GM21529 (cell line): Measurements from ENCODE around the gene PTPN3.
"Not testable (repeated sequence)": the region's sequence is repeated elsewhere in the genome, so short reads cannot be mapped to it uniquely, and the experiment has no call there.

ENCODE experiments used
- ATAC-seq: cut with Tn5 transposase; IDR thresholded peaks from one replicate; pipeline ENCODE4 v1.9.1; 2021; ENCODE audit not compliant: unreplicated experiment

PTPN3 gene

DNA sequence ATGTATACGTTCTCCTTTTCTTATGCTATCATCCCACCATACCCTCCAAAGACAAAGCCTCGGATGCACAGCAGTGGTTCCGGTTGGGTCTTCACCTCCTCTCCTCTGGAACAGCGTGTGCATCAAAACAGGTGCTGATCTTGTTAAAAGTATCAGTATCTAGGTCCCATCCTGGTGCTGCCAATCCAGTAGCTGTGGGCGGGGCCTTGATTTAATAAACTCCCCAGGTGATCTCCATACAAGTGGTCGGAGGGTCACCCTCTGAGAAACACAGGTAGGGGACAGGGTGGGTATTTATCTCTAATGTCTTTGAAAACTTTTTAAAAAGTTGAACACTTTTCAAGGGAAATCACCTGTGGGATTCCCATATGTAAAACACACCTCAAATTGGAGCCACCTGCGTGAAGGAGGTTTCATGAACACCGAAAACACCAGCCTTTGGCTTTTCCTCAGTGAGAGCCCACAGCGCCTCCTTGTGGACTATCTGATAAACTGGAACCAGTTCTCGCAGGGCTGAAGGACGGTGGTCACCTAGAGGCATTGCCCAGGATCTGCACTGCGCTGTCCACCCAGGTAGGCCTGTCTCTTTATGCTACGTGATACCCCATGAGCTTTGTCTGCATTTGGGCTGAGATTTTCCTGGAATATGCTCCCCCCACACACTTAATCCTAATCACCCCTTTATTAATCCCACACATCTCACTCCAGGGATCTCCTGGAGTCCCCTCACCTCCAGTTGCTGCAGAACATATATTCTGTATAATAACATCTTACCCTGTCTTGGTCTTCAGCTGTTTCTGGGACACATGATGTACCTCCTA, 96.7 kb downstream of the PTPN3 start:
- ATAC-seq, result peak; percentile 32

DNA sequence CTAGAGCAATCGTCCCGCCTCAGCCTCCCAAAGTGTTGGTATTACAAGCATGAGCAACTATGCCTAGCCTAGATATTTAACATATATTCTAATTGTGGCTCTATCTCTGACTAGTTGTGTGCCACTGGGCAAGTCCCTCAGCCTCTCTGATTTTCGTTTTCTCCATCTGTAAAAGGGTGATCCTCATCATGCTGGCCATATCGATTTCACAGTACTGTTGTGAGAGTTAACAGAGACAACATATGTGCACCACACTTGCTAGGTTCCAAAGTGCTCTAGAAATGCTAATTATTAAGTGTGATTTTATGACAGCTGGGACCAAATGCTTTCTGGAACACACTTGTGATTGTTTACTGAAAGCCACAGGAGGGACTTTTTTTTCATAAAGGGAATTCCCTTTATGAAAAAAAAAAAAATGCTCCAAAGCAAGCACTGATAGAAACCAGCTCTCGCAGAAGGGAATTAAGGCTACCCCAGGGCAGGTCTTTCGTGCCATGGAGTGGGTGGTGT, 98.8 kb downstream of the PTPN3 start:
- ATAC-seq, result peak; percentile 74

DNA sequence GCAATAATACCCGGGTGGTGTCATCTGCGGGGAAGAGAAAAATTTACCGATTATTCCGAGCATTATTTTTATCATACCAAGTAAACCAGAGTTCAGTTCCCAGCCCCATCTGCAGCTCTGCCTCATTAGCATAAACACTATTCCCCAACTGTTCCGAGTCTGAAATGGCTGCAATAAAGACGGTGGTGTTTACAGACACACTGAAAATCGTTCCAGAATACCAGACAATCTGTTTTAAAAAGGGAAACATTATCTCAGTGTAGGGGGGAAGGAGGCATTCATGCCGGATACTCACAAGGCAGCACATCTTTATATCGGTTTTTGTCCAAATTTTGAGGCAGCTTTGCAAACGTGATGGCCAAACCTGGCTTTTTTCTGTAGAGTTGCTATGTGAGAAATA, 106.9 kb downstream of the PTPN3 start:
- no peak for ATAC-seq

DNA sequence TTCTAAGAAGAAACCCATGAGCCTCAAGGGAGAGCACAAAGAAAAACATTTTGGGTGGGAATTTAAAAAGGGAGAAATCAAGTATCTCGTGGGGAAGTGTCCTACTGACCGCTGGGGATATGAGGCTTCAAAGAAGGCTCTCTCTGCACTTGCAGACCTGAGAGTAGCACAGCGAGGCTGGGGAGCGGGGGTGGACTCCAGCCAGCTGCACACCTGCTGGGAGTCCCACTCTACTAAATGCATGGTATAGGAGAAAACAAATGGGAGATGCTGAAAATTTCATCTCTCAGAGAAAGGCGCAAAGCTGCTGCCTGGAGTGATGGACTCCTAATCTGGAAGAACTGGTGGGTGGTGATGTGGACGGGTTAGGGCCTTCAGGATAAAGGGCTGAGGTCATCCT, 110.3 kb downstream of the PTPN3 start:
- no peak for ATAC-seq

DNA sequence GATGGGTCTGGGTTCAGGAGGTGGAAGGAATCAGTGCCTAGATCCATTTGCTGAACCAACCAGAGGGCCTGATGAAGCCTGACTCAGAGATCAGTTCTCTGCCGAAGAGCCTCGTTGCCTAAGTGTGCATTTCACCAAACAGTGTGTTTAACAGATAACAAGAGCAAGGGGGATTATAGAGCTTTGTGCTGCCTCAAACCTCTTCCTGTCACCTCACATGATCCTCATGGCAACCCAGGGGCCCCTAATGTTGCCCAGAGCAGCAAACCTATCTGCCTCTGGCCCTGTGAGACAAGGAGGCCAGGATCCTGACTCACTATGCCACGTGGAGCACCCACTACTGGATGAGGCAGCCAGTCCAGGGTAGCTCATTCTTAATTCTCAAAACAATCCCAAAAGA, 110.9 kb downstream of the PTPN3 start:
- no peak for ATAC-seq

DNA sequence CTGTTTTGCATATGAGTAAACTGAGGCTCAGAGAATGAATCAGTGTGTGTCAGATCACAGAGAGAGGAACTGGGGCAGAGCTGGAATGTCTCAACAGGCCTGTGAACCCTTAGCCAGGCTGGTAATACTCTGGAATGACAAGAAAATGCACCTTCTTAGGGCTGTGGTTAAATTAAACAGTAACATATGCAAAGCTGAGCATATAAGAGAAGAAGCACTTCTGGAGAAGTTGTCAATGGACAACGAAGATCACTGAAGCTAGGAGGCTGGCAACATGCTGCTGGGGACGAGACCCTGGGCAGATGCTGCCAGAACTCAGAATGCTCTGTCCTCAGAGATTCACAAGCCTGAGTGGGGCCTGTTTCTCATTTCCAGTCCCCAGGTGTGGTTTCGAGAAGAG, 112.6 kb downstream of the PTPN3 start:
- ATAC-seq, result no peak

DNA sequence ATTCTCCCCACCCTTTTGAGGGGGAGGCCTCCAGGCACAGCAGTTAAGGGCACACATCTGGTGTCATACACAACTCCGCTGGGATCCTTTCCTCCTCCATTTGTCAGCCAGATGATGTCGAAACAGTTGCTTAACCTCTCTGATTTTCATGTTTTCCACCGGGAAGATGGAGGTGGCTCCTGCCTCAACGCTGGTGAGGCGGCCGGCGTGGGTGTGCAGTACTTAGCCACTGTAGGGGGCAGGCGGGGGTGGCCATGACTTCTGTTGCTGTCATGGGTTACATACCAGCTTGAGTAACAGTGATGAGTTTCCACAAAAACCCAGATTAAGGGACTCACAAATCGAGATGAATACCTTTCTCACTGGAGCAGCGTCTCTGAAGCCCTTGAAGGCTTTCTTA, 114.2 kb downstream of the PTPN3 start:
- no peak for ATAC-seq

DNA sequence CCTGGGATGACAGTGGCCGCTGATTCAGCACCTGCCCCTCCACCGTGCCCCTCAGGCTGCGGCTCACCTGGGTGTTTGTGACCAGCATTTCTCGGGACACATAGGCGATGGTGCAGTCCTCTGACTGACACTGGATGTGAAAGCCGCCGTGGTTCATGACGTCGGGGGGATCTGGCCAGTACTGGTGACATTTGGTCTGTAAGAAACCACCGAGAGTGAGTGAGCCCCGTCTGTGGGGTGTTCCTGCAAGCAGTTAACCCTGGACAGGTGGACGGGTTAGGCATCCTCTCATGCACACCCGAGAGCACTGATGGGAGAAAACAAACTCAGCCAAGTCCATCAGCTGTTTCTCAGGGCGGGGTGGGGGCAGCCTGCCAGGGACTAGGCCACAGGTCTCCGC, 114.8 kb downstream of the PTPN3 start:
- no peak for ATAC-seq

DNA sequence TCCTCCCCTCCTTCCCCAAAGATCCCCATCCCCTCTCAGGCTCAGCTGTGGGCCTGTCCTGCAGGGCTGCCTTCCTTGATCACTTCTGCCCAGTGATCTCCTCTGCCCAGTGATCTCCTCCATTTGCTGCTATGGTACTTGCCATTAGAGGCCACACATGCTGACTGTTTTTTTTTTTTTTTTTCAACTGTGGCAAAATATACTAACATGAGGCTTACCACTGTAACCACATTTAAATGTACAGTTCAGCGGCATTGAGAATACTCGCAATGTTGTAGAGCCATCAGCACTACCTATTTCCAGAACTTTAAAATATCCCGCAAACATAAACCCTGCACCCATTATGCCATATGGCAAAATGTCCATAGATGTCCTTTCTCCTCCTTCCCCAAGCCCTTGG, 115.5 kb downstream of the PTPN3 start:
- ATAC-seq, result no peak

DNA sequence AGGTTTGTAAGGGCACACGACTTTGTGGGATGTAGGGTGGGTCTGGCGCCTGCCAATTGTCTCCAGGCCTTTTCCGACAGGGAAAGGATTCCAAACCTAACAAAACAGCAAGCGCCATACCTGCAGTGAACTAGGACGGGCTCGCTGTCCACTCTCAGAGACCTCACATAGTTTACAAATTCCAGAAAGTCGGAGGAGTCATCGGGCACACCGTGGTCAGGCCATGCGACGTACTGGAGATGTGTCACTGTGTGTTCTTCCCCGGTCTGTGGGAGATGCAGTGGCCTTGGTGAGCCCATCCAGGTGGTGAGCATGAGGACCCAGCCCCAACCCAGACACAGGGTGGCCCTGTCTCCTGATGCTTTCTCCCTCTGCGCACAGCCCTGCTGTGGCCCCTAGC, 115.9 kb downstream of the PTPN3 start:
- ATAC-seq, result no peak

DNA sequence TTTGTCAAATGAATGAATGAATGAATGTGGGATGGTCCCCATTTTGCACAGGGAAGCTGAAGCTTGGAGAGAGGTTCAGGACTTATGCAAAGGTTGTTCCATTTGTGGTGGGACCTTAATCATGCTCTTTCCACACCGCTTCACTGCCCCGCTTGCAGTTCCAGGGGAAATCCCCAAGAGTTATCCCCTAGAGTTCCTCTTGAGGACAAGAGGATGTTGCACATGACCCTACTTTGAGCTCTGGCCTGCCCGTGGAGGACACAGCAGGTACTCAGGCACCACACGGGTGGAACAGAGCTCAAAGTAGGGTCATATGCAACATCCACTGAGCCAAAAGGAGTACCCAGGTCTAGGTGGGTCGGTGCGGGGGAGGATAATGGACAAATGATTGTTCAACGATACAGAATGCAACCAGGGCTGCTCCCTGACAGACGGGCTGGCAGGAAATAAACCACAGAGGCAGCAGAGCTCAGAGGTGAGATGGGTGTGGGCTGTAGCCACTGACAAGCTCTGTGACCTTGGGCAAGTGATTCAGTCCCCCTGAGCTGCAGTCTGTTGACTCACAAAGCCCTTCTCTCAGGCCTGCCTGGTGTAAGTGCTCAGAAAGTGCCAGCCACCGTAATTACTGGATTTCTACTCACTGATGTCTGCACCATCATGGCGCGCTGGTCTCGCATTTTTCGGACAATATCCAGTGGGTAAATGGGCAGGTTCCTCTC, 116.9 kb downstream of the PTPN3 start:
- peak; percentile 66 for ATAC-seq

DNA sequence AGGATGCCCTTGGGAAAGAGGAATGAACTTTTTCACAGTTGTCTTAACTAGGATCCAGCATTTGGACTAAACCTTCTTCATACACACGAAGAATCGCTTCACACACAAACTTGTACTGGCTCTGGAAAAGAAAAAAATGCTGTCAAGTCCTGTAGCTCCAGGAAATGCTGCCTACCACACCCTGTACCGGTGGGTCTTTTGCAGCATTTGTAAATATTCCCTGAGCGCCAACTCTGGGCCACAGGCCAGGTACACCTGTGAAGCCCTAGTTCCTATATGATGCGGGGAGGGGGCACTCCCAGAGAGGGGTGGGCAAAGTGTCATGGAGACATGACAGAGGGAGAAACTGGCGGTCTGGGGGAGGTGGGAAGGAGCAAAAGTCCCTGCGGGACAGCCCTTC, 118.6 kb downstream of the PTPN3 start:
- ATAC-seq, result no peak

DNA sequence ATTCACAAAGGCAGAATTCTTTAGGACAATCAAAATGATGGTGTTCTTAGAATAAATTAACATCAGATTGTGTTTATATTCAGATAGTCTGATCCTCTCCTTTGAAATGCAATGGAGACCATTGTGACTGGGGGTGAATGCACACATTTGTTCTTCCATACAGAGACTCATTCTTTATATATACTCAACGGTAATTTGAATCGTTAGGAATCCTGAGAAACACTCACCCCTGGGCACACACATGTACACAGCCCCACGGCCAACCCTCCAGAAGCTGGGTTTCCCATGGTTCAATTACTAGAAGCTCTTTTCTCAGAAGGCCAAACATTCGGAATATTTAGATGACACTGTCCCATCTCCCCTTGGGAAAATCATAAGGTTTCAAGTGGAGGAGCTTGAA, 119.8 kb downstream of the PTPN3 start:
- no peak for ATAC-seq

DNA sequence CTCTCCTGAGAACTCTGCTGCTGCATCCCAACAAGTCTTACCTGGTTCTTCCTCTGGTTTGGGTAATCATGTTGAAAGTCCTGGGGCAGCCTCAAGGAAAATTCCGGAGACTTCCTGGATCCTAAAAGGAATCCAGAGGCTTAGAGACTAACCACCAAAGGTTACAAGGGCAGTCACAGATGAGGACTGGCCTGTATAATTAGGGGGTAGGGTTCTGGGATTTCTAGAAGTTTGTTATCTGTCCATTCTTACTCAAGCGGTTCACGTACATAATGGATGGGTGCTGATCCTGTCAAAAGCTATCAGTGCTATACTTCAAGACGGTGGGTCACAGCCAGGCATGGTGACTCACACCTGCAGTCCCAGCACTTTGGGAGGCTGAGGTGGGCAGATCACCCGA, 125.9 kb downstream of the PTPN3 start:
- no peak for ATAC-seq

DNA sequence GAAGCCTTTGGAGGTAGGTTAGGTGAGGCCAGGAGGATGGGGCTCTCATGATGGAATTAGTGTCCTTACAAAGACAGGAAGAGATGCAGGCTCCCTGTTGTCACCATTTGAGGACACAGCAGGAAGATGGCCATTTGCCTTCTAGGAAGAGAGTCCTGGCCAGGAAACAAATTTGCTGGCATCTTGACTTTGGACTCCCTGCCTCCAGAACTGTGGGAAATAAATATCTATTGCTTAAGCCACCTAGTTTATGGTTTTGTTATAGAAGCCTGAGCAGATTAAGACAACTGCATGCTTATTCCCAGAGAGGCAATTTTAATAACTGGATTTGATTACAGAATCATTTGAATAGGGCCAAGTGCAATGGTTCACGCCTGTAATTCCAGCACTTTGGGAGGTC, 126.7 kb downstream of the PTPN3 start:
- no peak for ATAC-seq

DNA sequence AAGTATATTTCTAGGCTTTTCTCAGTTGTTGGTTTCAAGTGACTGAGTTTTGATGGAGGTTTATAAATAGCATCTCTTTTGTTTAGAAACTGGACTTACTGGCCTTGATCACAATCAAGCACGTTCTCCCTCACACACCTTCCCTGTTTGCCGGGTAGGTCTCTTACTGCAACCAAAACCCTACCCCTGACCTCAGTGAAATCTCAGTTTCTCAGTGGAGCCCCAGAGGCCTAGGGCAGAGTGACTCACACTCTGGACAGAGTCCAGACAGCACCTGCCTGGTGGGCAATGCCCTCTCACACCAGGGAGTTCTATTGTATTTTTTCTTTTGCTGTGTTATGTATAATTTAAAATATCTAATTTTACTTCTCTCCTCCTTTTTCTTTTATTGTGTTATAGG, 128.8 kb downstream of the PTPN3 start:
- peak; percentile 95 for ATAC-seq

DNA sequence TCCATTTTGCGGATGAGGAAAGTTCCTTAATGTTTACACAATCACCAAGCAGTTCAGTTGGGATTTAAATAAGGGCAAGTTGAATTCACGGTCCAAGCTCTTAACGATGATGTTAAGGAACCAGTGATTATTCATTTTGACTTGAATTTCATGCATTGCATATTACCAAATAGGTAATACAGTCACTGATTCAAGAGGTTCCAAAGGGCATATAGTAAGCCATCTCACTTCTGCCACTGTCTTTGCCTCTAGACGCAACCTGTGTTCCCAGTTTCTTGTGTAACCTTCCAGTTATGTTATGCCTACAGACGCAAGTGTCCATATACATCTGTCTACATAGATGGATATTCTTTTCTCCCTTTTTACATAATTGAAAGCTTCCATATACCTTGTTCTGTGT, 137.3 kb downstream of the PTPN3 start:
- no peak for ATAC-seq

DNA sequence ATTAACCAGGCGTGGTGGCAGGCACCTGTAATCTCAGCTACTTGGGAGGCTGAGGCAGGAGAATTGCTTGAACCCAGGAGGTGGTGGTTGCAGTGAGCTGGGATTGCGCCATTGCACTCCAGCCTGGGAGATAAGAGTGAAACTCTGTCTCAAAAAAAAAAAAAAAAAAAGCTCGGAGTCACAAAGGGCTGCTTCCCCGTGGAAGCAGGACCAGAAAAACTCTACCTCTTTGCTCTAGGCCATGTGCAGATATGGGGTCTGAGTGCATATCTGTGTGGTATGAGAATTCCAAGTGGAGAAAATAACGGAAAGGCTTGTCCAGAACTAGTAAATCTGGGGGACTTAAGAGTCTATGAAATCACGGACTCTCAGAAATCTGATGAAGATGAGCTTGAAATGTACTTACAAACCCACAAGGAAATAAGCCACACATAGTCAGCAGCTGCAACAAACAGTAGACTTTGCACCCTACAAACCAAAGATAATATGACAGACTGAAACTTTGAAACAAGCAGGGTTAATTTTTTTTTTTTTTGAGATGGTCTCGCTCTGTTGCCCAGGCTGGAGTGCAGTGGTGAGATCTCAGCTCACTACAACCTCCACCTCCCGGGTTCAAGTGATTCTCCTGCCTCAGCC, 139.0 kb downstream of the PTPN3 start:
- not testable (repeated sequence) for ATAC-seq

DNA sequence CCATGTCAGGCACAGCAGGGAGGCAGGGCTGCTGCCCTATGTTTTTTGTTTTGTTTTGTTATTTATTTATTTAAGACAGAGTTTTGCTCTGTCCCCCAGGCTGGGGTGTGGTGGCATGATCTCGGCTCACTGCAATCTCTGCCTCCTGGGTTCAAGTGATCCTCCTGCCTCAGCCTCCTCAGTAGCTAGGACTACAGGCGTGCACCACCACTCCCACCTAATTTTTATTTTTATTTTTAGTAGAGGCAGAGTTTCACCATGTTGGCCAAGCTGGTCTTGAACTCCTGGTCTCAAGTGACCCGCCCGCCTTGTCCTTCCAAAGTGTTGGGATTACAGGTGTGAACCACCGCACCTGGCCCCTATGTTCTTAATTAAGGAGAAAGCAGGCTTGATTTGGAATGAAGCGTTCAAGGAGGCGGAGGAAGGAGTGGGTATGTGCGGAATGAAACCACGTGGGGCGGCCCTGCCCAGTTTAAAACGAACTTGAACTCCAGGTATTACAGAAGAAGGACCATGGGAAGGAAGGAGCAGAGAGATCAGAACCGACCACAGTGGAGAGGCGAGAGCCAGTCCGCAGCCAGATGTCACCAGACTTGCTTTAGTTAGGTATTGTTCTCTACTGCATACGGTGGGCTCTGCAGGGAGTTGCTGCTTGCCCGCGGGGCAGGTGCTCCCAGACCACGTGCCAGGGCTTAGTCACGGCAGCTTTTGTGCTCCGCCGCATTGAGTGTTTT, 142.4 kb downstream of the PTPN3 start:
- no peak for ATAC-seq

DNA sequence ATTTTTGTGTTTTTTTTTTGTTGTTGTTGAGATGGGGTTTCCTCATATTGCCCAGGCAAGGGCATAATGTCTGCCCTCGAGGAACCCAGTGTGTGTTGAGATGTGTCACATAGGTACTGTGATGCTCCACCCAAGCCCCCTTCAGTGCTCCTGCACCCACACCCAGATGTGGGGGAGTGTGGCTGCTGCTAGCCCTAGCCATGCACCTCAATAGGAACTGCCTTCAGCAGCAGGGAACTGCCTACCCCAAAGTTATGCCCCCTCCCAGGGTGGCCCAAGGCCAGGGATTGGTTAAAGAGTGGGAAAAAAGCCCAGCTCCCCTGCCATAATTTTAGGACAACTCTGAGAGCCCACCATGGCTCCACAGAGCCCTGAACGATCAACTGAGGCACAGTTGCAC, 143.9 kb downstream of the PTPN3 start:
- no peak for ATAC-seq

DNA sequence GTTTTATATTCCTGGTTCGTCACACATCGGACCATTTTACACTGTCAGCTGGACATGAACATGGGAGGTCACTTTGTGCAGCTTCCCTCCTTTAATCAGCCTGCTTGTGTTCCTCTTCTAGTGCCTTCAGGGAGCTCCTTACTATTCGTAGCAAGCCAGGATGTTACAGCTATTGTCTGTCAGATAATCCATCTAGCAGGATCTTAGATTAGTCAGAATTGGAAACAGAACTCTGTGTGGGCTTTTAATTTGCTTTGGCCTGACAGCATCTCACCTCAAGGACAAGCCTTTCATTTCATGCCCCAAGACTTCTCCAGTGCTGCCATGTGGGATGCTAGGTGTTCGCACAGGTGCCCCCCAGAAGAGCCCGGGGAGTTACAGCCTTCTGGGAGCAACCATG, 147.1 kb downstream of the PTPN3 start:
- no peak for ATAC-seq
